Esophagus (tissue), 2 donors: ENCODE results near the gene LY86. TPM values are rescaled to one million over a fixed set of nuclear protein-coding genes. Genes with fewer than 3 reads are reported as not detected.

Experiments
- H3K27ac ChIP-seq, 2 donors: one replicate each; pipeline ENCODE4 v1.5.1; 2013; ENCODE audit warnings: low read depth in 2 of 2, mild to moderate bottlenecking in 2 of 2, inconsistent platforms in 1 of 2, low read length in 1 of 2, moderate library complexity in 1 of 2
- H3K27me3 ChIP-seq, 2 donors: one replicate each; pipeline ENCODE4 v1.6.1; 2013; ENCODE audit warnings: low read length in 2 of 2, control low read depth in 1 of 2, mild to moderate bottlenecking in 1 of 2; ENCODE audit not compliant: insufficient read depth in 2 of 2, control insufficient read depth in 1 of 2
- H3K36me3 ChIP-seq, 2 donors: one replicate each; pipeline ENCODE4 v1.6.1; 2013; ENCODE audit warnings: low read length in 1 of 2; ENCODE audit not compliant: control insufficient read depth in 2 of 2, insufficient read depth in 2 of 2
- H3K4me1 ChIP-seq, 2 donors: one replicate each; pipeline ENCODE4 v1.6.1; 2013; ENCODE audit warnings: low read length in 1 of 2; ENCODE audit not compliant: control insufficient read depth in 2 of 2, insufficient read depth in 2 of 2
- H3K4me3 ChIP-seq, 2 donors: one replicate each; pipeline ENCODE4 v1.5.1; 2013; ENCODE audit warnings: low read length in 2 of 2, mild to moderate bottlenecking in 2 of 2, low read depth in 1 of 2, moderate library complexity in 1 of 2
- H3K9me3 ChIP-seq, 2 donors: one replicate each; pipeline ENCODE4 v1.6.1; 2013; ENCODE audit warnings: mild to moderate bottlenecking in 2 of 2, low read depth in 1 of 2, low read length in 1 of 2, moderate library complexity in 1 of 2; ENCODE audit not compliant: control insufficient read depth in 2 of 2, insufficient read depth in 1 of 2
- WGBS, 2 donors: extraction: QIAGEN DNeasy Blood & Tissue Kit; methylation state at CpG; one replicate each; pipeline ENCODE4 v1.1.7; 2013; 5-methylcytosine and 5-hydroxymethylcytosine counted together
- polyA plus RNA-seq, 2 donors: library from polyadenylated mRNA; stranded (reverse); fragments of 200-250 nt; gene quantifications; one replicate each; pipeline ENCODE4 v1.2.3, GENCODE V29; 2013
- donor health status: healthy with polysubstance abuse.
- donor health status: Bipolar disorder and iron deficiency.

Gene LY86
- under 1 TPM; 0.51 to 0.55 TPM for polyA plus RNA-seq

DNA sequence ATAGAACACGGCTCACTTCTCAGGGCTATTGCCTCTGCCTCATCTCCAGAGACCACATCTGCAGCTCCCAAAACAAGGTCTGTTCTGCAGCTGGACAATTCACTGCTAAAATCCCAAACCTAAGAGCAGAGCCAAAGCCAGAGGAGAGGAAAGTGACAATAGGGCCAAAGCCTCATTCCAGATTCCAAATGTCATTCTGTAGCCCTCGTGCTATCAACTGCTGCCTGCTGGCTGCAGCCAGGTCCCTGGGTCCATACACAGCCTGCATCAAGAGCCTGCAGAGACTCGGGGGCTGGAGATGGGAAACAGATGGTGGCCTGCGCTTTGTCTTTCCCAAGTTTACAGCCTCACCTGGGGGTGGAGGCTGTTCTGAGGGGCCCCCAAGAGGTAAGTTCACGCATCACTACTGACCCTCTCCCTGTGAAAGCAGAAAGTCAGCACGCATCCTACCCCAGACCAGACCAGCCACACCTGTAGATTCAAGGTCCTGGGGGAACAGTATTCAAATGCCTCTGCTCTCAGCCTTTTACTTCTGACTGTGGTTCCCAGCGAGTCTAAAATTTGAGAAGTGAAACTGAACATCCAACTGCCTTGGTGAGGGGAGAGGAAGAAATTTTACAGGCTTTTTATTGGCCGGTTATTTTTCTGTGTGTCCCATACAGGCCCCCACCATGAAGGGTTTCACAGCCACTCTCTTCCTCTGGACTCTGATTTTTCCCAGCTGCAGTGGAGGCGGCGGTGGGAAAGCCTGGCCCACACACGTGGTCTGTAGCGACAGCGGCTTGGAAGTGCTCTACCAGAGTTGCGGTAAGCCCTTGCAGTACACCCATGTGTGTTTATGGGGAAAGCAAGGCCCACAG, at the start of gene LY86:
TSS of gene LY86 (plus strand) at position 657 of the 860 bp plus-strand sequence. CDS start at position 672, 15 bp downstream.
- Histone ChIP-seq H3K36me3 (no peaks in the 10 kb centered on the region), H3K4me3 (no peak within 1 kb of the TSS), H3K4me1 (peaks cover 0 to 3% of the 10 kb centered on the region in 2 donors), H3K27me3 (peaks cover 0 to 3% of the 10 kb centered on the region in 2 donors), H3K27ac (no peak within 1 kb of the TSS), H3K9me3 (no peaks in the 10 kb centered on the region)
- 62 to 68% methylated on average over 14 of the region's 14 CpGs for WGBS, 2 donors

DNA sequence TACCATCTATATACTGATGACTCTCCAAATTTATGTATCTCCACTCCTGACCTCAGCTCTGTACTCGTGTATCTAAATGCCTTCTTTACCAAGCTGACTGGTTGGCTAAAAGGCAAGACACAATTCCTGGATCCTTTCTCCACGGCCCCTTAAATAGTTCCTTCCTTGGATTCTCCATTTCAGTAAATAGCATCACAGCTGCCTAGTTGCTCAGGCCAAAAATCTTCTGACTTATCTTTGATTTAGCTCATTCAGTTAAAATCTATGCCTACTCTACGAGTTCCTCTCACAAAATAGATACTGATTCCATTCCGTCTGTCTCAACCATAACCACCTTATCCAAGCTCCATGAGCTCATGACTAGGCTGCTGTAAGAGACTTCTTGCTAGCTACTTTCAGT, 49.5 kb upstream of the LY86 start:
- Histone ChIP-seq H3K4me3 (no peak overlapping the region), H3K27me3 (peaks cover 4 to 5% of the 10 kb centered on the region in 2 donors), H3K4me1 (no peaks in the 10 kb centered on the region), H3K36me3 (no peaks in the 10 kb centered on the region), H3K27ac (no peak overlapping the region), H3K9me3 (peaks cover 0 to 6% of the 10 kb centered on the region in 2 donors)
- 49 to 56% methylated on average over 4 of the region's 4 CpGs for WGBS, 2 donors

DNA sequence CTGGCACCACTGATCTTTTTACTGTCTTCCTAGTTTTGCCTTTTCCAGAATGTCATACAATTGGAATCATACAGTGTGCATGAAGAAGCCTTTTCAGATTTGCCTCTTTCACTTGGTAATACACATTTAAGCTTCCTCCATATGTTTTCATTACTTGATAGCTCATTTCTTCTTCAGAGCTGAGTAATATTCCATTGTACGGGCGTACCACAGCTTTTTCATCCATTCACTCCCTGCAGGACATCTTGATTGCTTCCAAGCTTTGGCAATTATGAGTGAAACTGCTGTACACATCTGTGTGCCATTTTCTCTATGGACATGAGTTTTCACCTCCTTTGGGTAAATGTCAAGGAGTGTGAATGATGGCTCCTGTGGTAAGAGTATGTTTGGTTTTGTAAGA, 46.2 kb upstream of the LY86 start:
- peaks cover 4 to 13% of the 10 kb centered on the region in 2 donors for H3K27me3 ChIP-seq
- no peaks in the 10 kb centered on the region for H3K36me3 ChIP-seq
- peaks cover 5 to 6% of the 10 kb centered on the region in 2 donors for H3K4me1 ChIP-seq
- WGBS, 2 donors, result 97% methylated on average over 2 of the region's 2 CpGs
- H3K27ac ChIP-seq, result no peak overlapping the region
- peaks cover 0 to 4% of the 10 kb centered on the region in 2 donors for H3K9me3 ChIP-seq
- no peak overlapping the region for H3K4me3 ChIP-seq

DNA sequence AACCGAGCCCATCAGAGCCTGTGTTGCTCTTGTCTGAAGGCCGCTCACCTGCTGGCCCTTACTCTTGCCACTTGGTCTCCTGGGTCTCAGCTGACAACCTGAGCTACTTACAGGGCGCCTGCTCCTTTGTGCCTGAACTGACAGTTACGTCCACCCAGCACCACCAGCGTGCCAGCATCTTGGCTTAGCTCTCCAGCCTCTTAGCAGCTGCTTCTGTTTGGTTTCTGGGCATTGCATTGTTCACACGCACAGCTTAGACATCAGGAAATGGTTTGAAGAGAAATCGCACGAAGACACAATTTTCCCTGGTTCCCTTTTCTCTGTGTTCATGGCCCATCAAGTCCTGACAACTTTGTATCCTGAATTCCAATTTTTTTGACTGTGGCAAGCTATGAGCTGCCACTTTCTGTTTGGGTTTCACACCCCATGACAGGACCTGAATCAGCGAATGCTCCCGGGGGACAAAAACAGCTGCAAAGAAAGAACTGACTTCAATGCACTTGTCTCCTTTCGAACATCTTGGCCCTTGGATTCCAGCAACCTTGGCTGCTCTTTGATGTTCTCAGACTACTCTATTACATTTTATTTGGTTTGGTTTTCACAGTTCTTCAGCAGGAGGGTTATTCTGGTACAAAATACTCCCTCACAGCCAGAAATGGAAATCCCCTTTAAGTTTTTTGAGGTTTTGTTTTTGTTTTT, 45.2 kb upstream of the LY86 start:
- Histone ChIP-seq H3K36me3 (no peaks in the 10 kb centered on the region), H3K27me3 (peaks cover 4 to 13% of the 10 kb centered on the region in 2 donors), H3K4me3 (no peak overlapping the region), H3K4me1 (peaks cover 5 to 6% of the 10 kb centered on the region in 2 donors), H3K27ac (no peak overlapping the region), H3K9me3 (peaks cover 0 to 4% of the 10 kb centered on the region in 2 donors)
- WGBS, 2 donors, result 67 to 71% methylated on average over 11 of the region's 11 CpGs

DNA sequence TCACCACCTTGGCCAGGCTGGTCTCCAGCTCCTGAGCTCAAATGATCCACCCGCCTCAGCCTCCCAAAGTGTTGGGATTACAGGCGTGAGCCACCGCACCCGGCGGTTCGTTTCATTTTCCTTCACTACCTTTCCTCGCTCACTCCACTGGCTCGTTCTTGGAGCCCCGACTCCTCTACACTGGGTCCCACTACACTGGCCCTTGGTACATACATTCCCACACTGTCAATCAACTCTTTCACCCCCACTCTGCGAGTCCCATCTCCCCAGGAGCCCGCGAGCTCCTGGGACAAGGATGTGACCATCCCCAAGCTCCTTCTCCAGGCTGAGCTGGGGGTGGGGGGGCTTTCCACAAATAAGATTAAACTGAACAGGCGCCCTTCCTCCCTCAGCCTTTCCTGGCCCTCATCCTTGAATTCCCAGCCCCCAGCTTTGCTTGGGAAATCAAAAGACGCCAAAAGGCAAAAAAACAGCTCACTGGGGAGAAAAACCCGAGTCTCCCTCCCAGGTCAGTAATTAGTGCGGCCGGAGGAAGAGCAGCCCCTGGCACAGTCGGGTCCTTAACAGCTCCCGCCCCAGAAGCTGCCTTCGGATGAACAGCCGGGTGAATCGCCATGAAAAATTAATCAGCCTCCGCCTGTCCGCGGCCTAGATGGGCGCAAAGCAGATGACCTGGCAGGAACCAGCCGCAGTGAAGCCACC, 42.8 kb upstream of the LY86 start:
- WGBS, 2 donors, result 45 to 46% methylated on average over 27 of the region's 27 CpGs
- H3K4me3 ChIP-seq, result peak overlapping the region; percentile 18 to 29
- H3K4me1 ChIP-seq, result peaks cover 5 to 6% of the 10 kb centered on the region in 2 donors
- H3K9me3 ChIP-seq, result peaks cover 0 to 4% of the 10 kb centered on the region in 2 donors
- peaks cover 4 to 13% of the 10 kb centered on the region in 2 donors for H3K27me3 ChIP-seq
- no peak overlapping the region for H3K27ac ChIP-seq
- H3K36me3 ChIP-seq, result no peaks in the 10 kb centered on the region

DNA sequence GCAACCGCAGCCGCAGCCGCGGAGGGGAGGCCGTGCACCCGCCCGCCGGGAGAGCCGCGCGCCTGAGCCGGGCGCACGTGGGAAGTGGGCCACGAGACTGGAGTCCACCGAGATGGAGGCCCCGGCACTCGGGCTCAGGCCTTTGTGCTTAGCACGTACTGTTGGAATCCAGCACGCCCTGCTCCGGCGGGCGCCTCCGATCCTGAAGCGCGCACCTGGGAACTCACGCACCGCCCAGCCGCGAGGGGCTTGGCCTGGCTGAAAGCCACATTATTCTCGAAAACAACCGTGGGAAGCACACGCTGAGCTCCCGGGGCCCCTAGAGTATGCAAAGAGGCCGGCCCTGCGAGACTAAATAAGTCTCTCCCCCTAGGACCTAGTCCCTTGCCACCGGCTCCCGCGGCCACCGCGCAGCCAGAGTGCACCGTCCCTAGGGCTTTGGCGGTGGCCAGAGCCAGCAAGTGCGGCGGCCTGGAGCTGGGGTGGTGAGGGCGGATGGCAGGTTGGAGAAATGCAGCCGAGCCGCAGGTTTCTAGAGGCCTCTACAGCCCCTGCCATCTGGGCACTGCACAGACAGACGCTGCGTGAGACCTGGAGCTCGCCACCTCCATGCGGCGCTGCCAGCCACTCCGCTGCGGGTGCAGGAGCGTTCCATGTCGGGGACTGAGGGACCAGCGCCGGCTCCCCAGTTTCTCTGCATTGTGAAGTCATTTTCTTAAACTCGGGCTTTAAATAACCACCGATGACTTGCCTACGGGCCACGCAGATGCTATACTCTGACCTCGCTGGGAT, 42.0 kb upstream of the LY86 start:
- Histone ChIP-seq H3K4me3 (peak overlapping the region; percentile 18 to 29), H3K27me3 (peaks cover 4 to 10% of the 10 kb centered on the region in 2 donors), H3K36me3 (no peaks in the 10 kb centered on the region), H3K9me3 (peaks cover 0 to 4% of the 10 kb centered on the region in 2 donors), H3K27ac (peak overlapping the region in 1 of 2 donors; percentile 6), H3K4me1 (peaks cover 5 to 6% of the 10 kb centered on the region in 2 donors)
- WGBS, 2 donors, result 1 to 2% methylated on average over 58 to 64 of the region's 64 CpGs

DNA sequence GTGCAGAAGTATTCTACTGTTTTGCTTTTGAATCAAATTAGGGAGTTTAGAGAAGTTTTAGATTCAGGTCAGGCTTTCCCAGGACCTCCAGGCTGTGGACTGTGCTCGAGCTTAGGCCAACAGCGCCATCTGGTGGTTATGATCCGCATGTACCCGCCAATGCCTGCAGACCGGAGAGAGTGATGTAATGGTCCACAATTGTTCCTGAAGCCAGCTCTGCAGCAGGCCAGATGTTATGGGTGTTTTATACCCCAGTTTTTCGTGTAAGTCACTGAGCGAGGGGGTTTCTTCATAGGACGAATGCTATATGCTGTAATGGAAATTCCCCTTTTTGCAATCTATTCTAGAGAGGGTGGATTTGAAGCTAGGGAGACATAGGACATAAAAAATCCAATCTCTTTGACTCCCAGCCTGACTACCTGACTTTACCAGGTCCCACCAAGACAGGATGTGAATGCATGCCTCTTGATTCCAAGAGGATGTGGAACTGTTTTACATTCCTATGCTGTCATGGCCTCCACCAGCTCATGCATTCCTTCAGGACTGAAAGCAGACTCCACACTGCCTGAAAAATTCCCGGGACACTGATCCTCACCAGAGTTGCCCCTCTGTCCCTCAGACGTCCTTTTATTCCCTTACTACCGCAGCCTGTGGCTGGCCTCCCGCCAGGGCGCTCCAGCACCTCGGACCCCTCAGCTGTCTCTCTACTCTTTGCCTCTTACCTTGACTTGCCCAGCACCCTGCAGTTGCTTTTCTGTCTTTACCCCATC, 41.2 kb upstream of the LY86 start:
- H3K9me3 ChIP-seq, result peaks cover 0 to 4% of the 10 kb centered on the region in 2 donors
- H3K36me3 ChIP-seq, result no peaks in the 10 kb centered on the region
- no peak overlapping the region for H3K27ac ChIP-seq
- H3K27me3 ChIP-seq, result peaks cover 4 to 8% of the 10 kb centered on the region in 2 donors
- H3K4me1 ChIP-seq, result peaks cover 5 to 6% of the 10 kb centered on the region in 2 donors
- 24 to 27% methylated on average over 14 of the region's 14 CpGs for WGBS, 2 donors
- no peak overlapping the region for H3K4me3 ChIP-seq

DNA sequence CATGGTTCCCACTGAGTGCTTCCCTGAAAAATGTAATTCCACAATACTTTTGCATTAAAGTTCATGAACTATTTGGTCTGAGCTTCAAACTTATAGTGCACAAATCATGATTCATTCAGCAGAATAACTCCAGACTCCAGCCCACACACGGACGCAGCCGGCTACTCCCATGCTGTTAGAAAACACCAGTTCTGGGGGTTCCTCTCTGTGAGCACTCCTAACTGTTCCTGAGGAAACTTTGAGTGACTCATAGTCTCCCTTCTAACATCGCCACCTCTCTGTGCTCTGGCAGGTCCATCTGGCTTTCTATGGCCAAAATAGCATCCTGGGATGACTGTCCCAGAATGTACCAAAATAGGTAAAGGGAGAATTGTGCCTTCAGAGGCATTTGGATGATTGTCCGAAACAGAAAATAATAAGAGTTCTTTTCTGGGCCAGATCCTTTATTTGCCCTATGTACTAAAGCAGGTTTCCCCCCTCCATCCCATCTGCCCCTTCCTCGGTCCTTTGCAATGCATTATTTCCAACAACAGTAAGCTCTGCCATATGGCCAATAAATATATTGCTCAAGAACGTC, 32.3 kb upstream of the LY86 start:
- Histone ChIP-seq H3K36me3 (no peaks in the 10 kb centered on the region), H3K27ac (no peak overlapping the region), H3K4me1 (peaks cover 0 to 2% of the 10 kb centered on the region in 2 donors), H3K27me3 (peaks cover 2% of the 10 kb centered on the region in 2 donors), H3K9me3 (no peaks in the 10 kb centered on the region), H3K4me3 (no peak overlapping the region)
- 66% methylated on average over 7 of the region's 7 CpGs for WGBS, 2 donors
